Natural killer cell (primary cell): ENCODE measurements around the gene PRDM16. TPM values are rescaled to one million over a fixed set of nuclear protein-coding genes. Genes with fewer than 3 reads are reported as not detected.

ENCODE experiments used
- ATAC-seq, 3 donors: fragments of 150-1000 bp in 2 of 3; fragments of 200-7000 bp in 1 of 3; cut with Tn5 transposase; 1 replicate in 1 of 3; 2 replicates in 2 of 3; pipeline ENCODE4 v1.10.0; 2021; ENCODE audit warnings: mild to moderate bottlenecking in 2 of 3, moderate library complexity in 2 of 3
- DNase-seq, 2 donors: peaks; one replicate each; pipeline versions ENCODE4 v3.0.0 to v3.0.0-alpha.2; 2013 to 2021; ENCODE audit warnings: mixed read lengths in 1 of 2
- H3K27ac ChIP-seq: one replicate; pipeline ENCODE4 v1.5.1; 2013; ENCODE audit warnings: mild to moderate bottlenecking, low read length
- H3K27me3 ChIP-seq: one replicate; pipeline ENCODE4 v1.6.1; 2013; ENCODE audit warnings: low read length; ENCODE audit not compliant: control insufficient read depth, insufficient read depth
- H3K36me3 ChIP-seq: one replicate; pipeline ENCODE4 v1.6.1; 2013; ENCODE audit warnings: low read length; ENCODE audit not compliant: control insufficient read depth, insufficient read depth
- H3K4me1 ChIP-seq: one replicate; pipeline ENCODE4 v1.6.1; 2013; ENCODE audit warnings: low read length; ENCODE audit not compliant: control insufficient read depth, insufficient read depth
- H3K4me3 ChIP-seq: one replicate; pipeline ENCODE4 v1.5.1; 2013; ENCODE audit warnings: low read length
- H3K9me3 ChIP-seq: one replicate; pipeline ENCODE4 v1.6.1; 2013; ENCODE audit warnings: low read length; ENCODE audit not compliant: control insufficient read depth, insufficient read depth
- H3K27ac Mint-ChIP-seq, 2 donors: one replicate each; pipeline ENCODE4 v1.8.0; 2022; ENCODE audit warnings: mild to moderate bottlenecking in 2 of 2, mixed read lengths in 2 of 2, moderate library complexity in 1 of 2
- H3K27me3 Mint-ChIP-seq, 2 donors: one replicate each; pipeline ENCODE4 v1.8.0; 2022; ENCODE audit warnings: low read depth in 2 of 2, mixed read lengths in 2 of 2
- H3K36me3 Mint-ChIP-seq: one replicate; pipeline ENCODE4 v1.8.0; 2022; ENCODE audit warnings: mixed read lengths
- H3K4me1 Mint-ChIP-seq, 2 donors: one replicate each; pipeline ENCODE4 v1.8.0; 2022; ENCODE audit warnings: mixed read lengths in 2 of 2
- H3K4me3 Mint-ChIP-seq: one replicate; pipeline ENCODE4 v1.8.0; 2022; ENCODE audit warnings: mild to moderate bottlenecking, moderate library complexity, mixed read lengths
- H3K9me3 Mint-ChIP-seq, 2 donors: one replicate each; pipeline ENCODE4 v1.8.0; 2022; ENCODE audit warnings: mixed read lengths in 2 of 2
- WGBS: methylation state at CpG from one replicate; pipeline ENCODE4 v1.1.7; 2013; ENCODE audit warnings: missing lambda C conversion rate; ENCODE audit not compliant: insufficient coverage; 5-methylcytosine and 5-hydroxymethylcytosine counted together
- intact Hi-C: fragments of 100-400 bp; cut with micrococcal nuclease; formaldehyde crosslinking; loops from one replicate; pipeline ENCODE4 v1.14.2; 2022
- total RNA-seq, 4 donors: library from RNA; stranded (reverse); fragments of 120-200 nt in 1 of 4; gene quantifications; one replicate each; pipeline versions ENCODE4 v1.2.3 to v1.2.4, GENCODE V29; 2013 to 2022
- TF ChIP-seq, protein P1 (sequence below): fragments of 200-600 bp; IDR thresholded peaks from one replicate; pipeline ENCODE4 v1.8.0; 2022; ENCODE audit warnings: antibody characterized with exemption

Gene PRDM16
- total RNA-seq, 3 donors from 2014 or later (not counting 1 experiment from before 2014, with no cell fraction given): 0.25 to 0.64 TPM; not detected in 1

DNA sequence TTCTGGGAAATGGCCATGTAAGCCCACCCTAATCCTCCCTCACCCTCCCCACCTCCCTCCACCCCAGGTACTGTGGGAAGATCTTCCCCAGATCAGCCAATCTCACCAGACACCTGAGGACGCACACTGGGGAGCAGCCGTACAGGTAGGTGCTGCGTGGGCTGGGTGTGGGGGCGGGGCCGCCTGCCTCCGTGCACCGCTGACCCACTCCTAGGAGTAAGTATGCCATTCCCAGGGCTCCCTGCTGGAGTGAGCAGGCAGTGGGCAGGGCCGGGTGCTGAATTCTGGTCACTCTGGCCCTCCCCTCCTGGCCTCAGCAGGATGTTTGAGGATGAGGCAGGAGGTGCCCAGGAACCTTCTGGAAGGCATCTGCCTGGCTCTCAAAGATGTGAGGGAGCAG is 349.6 kb downstream of the PRDM16 start:
- no peaks in the 10 kb centered on the region for H3K27me3 ChIP-seq
- ATAC-seq (peak in 1 of 3 donors; percentile 9), DNase-seq (no peak)
- H3K36me3 ChIP-seq: no peaks in the 10 kb centered on the region
- no peaks in the 10 kb centered on the region for H3K4me1 ChIP-seq
- intact Hi-C loops: no loop called here
- no peak overlapping the region for H3K4me3 ChIP-seq
- peaks cover 7 to 18% of the 10 kb centered on the region in 2 donors for H3K27me3 Mint-ChIP-seq
- H3K9me3 ChIP-seq: peaks cover 12% of the 10 kb centered on the region
- H3K4me3 Mint-ChIP-seq: no peak overlapping the region
- no peak overlapping the region for H3K27ac Mint-ChIP-seq
- no peaks in the 10 kb centered on the region for H3K9me3 Mint-ChIP-seq
- H3K27ac ChIP-seq: no peak overlapping the region
- H3K36me3 Mint-ChIP-seq: no peaks in the 10 kb centered on the region
- H3K4me1 Mint-ChIP-seq: no peaks in the 10 kb centered on the region
- TF ChIP-seq, protein P1, sequence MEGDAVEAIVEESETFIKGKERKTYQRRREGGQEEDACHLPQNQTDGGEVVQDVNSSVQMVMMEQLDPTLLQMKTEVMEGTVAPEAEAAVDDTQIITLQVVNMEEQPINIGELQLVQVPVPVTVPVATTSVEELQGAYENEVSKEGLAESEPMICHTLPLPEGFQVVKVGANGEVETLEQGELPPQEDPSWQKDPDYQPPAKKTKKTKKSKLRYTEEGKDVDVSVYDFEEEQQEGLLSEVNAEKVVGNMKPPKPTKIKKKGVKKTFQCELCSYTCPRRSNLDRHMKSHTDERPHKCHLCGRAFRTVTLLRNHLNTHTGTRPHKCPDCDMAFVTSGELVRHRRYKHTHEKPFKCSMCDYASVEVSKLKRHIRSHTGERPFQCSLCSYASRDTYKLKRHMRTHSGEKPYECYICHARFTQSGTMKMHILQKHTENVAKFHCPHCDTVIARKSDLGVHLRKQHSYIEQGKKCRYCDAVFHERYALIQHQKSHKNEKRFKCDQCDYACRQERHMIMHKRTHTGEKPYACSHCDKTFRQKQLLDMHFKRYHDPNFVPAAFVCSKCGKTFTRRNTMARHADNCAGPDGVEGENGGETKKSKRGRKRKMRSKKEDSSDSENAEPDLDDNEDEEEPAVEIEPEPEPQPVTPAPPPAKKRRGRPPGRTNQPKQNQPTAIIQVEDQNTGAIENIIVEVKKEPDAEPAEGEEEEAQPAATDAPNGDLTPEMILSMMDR: no peak
- WGBS: 92% methylated on average over 8 of the region's 8 CpGs

DNA sequence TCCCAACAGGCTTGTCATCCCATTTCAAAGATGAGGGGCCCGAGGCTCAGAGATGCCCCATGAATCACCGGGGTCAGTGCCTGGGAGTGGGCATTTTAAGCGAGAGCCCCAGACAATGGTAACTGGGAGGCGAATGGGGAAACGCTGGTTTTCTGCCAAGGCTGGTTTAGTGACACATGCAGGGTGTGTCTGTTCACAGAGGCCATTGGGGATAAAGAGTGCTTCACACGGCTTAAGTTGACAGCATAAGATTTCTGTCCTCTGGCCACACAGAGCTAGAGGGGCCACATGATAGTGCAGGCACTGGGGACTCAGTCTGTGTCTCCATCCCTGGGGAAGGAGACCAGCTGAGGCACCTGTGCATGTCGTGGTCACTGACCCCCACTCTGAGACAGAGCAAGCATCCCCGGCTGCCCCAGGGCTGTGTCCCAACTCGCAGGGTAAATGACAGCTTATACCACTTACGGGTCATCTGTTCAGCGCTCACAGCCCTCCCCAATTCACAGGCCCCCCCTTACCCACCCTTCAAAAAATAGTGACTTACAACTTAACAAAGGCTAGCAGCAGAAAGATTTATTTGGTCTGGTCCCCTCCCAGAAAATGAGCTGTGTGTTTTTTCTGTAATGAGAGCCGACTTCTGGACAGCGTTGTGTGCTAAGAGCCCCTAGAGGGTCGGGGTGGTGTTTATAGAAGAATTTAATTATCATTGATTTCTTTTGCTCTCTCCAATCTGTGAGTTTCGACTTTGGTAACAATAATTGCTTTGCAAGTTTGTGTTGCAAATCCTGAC is 350.6 kb downstream of the PRDM16 start:
- H3K27ac ChIP-seq: no peak overlapping the region
- intact Hi-C loops: loop anchor here (5.0 to 10.0 kb wide), 2 partner anchors 597 to 1005 kb away; partner anchors contain the start of gene PEX10
- Mint-ChIP-seq H3K4me1 (no peaks in the 10 kb centered on the region), H3K9me3 (no peaks in the 10 kb centered on the region), H3K4me3 (no peak overlapping the region), H3K36me3 (no peaks in the 10 kb centered on the region), H3K27ac (no peak overlapping the region), H3K27me3 (peaks cover 7 to 18% of the 10 kb centered on the region in 2 donors)
- H3K4me1 ChIP-seq: peaks cover 2% of the 10 kb centered on the region
- ATAC-seq: no peak
- H3K4me3 ChIP-seq: no peak overlapping the region
- H3K9me3 ChIP-seq: peaks cover 12% of the 10 kb centered on the region
- no peak for DNase-seq
- TF ChIP-seq, protein P1: no peak
- H3K36me3 ChIP-seq: no peaks in the 10 kb centered on the region
- 87% methylated on average over 15 of the region's 15 CpGs for WGBS
- H3K27me3 ChIP-seq: peaks cover 4% of the 10 kb centered on the region

DNA sequence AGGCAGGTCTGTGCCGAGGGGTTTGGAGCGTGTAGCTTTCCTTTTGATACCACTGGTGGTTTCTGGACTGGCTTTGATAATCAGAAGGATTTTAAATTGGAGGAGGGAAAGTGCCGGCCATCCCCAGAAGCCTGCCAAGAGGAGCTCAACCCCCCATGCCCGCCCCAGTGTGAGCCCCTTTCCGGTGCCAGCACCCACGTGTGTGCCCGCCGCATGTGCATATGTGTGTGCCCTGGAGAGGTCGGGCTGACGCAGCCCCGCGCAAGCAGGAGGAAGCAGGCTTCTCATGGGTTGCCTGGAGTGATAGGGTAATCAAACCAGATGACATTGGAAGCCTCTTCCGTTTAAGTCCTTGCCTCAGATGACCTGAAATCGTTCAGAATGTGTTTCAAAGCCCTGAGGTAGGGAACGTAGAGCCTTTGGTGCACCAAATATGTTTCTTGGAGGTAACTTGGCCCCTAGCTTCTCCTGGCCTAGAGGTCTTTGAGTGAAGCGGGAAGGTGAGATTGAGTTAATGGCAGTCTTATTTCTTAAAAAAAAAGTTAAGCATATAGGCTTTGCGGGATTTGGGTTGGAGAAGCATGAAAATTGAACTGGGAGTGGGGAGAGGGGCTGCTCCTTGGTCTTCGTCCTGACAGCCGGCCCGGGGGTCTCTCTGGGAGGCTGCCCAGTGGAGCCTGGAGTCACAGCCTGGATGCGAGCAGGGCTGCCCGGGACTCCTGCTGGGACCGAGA is 351.4 kb downstream of the PRDM16 start:
- H3K4me1 ChIP-seq: peaks cover 4% of the 10 kb centered on the region
- H3K9me3 ChIP-seq: peaks cover 12% of the 10 kb centered on the region
- Mint-ChIP-seq H3K27me3 (peaks cover 7 to 18% of the 10 kb centered on the region in 2 donors), H3K36me3 (no peaks in the 10 kb centered on the region), H3K9me3 (no peaks in the 10 kb centered on the region), H3K4me3 (no peak overlapping the region), H3K4me1 (no peaks in the 10 kb centered on the region), H3K27ac (no peak overlapping the region)
- no peak overlapping the region for H3K4me3 ChIP-seq
- peaks cover 4% of the 10 kb centered on the region for H3K27me3 ChIP-seq
- DNase-seq: no peak
- no peak overlapping the region for H3K27ac ChIP-seq
- no peak for ATAC-seq
- no peaks in the 10 kb centered on the region for H3K36me3 ChIP-seq
- TF ChIP-seq, protein P1: no peak
- 91% methylated on average over 23 of the region's 23 CpGs for WGBS
- intact Hi-C loops: loop anchor here (5.0 to 10.0 kb wide), 2 partner anchors 598 to 1006 kb away; partner anchors contain the start of gene PEX10
